RWPE2 (cell line): ENCODE data around the gene XRCC5.
"Not testable (repeated sequence)": the region's sequence is repeated elsewhere in the genome, so short reads cannot be mapped to it uniquely, and the experiment has no call there.

Experiments
- ATAC-seq: fragments of 200-7000 bp; cut with Tn5 transposase; 3 replicates; pipeline ENCODE4 v1.9.1; 2021; ENCODE audit warnings: low read depth
- DNase-seq: peaks from one replicate; pipeline ENCODE4 v3.0.0-alpha.2; 2020; ENCODE audit warnings: low spot score
- H3K27ac ChIP-seq: fragments of 450-650 bp; 2 replicates; pipeline ENCODE4 v1.5.1; 2017; ENCODE audit warnings: mild to moderate bottlenecking; ENCODE audit not compliant: poor library complexity, severe bottlenecking
- H3K27me3 ChIP-seq: fragments of 250-450 bp; sonication (Bioruptor Pico); 2 replicates; pipeline ENCODE4 v1.5.1; 2021; ENCODE audit warnings: mild to moderate bottlenecking, moderate library complexity; ENCODE audit not compliant: insufficient read depth, poor library complexity, severe bottlenecking
- H3K36me3 ChIP-seq: fragments of 250-450 bp; sonication (Bioruptor Pico); 2 replicates; pipeline ENCODE4 v1.5.1; 2020; ENCODE audit warnings: low read depth, mild to moderate bottlenecking, moderate library complexity
- H3K4me1 ChIP-seq: fragments of 250-450 bp; sonication (Bioruptor Pico); 2 replicates; pipeline ENCODE4 v1.5.1; 2021; ENCODE audit warnings: mild to moderate bottlenecking, moderate library complexity; ENCODE audit not compliant: insufficient read depth, poor library complexity, severe bottlenecking
- H3K4me3 ChIP-seq: fragments of 250-450 bp; sonication (Bioruptor Pico); 2 replicates; pipeline ENCODE4 v1.5.1; 2021; ENCODE audit warnings: mild to moderate bottlenecking, moderate library complexity; ENCODE audit not compliant: severe bottlenecking
- H3K9me3 ChIP-seq: fragments of 250-450 bp; sonication (Bioruptor Pico); 2 replicates; pipeline ENCODE4 v1.5.1; 2021; ENCODE audit warnings: mild to moderate bottlenecking, moderate library complexity; ENCODE audit not compliant: severe bottlenecking
- TF ChIP-seq, protein P1 (sequence below): fragments of 450-650 bp; IDR thresholded peaks from one replicate; pipeline ENCODE4 v1.5.1; 2017; ENCODE audit warnings: mild to moderate bottlenecking, moderate library complexity; ENCODE audit not compliant: poor library complexity, severe bottlenecking

Gene XRCC5

DNA sequence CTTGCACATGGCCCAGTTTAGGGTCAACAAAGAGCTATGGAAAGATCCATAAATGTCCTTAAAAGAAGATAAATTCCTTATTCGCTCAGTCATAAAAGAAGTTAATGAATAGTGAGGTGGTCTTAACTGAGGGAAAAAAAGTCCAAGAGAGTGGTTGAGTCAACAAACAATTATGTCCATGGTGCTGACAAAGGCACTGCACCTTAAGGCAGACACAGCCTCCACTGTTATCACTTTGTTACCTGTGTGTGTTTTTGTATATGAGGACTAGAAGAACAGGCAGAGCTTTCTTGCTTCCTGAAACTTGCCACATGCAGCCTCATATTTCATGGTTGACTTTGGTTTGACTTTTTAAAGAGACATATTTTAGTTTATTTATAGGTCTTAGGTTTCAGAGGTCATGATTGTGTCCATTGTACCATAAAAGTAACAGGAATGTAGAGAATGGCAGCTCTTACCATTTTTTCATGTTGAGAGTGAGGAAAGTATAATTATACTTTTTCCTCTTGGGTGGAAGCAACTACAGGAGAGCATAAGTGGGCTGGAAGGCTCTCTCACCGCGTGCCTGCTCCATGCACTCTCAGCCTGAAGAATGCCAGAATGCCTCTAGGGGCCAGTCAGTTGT is 93.6 kb downstream of the XRCC5 start:
- DNase-seq: no peak
- no peaks in the 10 kb centered on the region for H3K9me3 ChIP-seq
- peaks cover 99% of the 10 kb centered on the region for H3K36me3 ChIP-seq
- H3K4me3 ChIP-seq: no peak overlapping the region
- no peaks in the 10 kb centered on the region for H3K27me3 ChIP-seq
- no peak for ATAC-seq
- TF ChIP-seq, protein P1, sequence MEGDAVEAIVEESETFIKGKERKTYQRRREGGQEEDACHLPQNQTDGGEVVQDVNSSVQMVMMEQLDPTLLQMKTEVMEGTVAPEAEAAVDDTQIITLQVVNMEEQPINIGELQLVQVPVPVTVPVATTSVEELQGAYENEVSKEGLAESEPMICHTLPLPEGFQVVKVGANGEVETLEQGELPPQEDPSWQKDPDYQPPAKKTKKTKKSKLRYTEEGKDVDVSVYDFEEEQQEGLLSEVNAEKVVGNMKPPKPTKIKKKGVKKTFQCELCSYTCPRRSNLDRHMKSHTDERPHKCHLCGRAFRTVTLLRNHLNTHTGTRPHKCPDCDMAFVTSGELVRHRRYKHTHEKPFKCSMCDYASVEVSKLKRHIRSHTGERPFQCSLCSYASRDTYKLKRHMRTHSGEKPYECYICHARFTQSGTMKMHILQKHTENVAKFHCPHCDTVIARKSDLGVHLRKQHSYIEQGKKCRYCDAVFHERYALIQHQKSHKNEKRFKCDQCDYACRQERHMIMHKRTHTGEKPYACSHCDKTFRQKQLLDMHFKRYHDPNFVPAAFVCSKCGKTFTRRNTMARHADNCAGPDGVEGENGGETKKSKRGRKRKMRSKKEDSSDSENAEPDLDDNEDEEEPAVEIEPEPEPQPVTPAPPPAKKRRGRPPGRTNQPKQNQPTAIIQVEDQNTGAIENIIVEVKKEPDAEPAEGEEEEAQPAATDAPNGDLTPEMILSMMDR: no peak
- no peak overlapping the region for H3K27ac ChIP-seq
- H3K4me1 ChIP-seq: no peaks in the 10 kb centered on the region

DNA sequence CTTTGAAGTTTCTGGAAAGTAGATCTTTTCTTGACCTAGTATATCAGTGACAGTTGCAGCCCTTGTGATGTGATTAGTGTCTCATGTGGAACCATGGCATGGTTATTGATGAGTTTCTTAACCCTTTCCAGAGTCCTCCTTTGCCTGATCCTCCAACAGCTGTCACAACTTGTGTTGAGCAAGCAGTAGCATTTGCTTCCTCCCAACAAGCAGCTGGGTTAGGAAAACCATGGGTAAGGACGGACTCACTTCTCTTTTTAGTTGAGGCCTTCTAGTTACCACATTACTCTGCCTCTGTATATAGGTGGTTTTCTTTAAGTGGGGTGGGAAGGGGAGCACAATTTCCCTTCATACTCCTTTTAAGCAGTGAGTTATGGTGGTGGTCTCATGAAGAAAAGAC is 96.3 kb downstream of the XRCC5 start:
- H3K27me3 ChIP-seq: no peaks in the 10 kb centered on the region
- TF ChIP-seq, protein P1: no peak
- H3K4me3 ChIP-seq: no peak overlapping the region
- ATAC-seq (no peak), DNase-seq (no peak)
- H3K4me1 ChIP-seq: no peaks in the 10 kb centered on the region
- H3K9me3 ChIP-seq: no peaks in the 10 kb centered on the region
- peaks cover 75% of the 10 kb centered on the region for H3K36me3 ChIP-seq
- H3K27ac ChIP-seq: no peak overlapping the region

DNA sequence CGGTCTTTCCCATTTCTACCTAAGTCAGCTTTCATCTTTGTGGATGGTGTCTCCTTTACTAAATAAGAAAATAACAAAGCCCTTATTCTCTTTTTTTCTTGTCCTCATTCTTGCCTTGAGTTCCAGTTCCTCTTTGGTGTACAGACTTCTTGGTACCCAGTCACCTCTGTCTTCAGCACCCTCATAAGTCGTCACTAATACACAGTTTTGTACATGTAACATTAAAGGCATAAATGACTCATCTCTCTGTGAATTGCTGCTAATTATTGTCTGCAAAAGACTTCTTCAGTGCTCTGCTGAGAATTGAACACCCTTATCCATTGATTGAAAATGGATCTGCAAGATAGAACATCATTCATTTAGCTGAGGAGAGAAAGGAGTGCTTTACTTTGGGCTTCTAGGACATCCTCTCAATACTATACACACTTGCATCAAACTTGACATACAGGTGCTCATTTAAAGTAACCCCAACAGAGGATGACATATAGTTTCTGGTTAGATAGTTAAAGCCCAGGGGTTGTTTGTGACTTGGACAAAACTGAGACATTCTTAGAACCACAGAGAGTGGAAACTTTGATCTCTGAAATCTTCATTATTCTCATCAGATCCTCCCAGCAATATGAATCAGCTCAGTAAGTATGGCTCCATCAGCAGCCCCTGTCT is 97.0 kb downstream of the XRCC5 start:
- TF ChIP-seq, protein P1: no peak
- H3K27me3 ChIP-seq: no peaks in the 10 kb centered on the region
- DNase-seq: no peak
- H3K9me3 ChIP-seq: no peaks in the 10 kb centered on the region
- no peak overlapping the region for H3K27ac ChIP-seq
- ATAC-seq: no peak
- H3K4me1 ChIP-seq: peaks cover 3% of the 10 kb centered on the region
- no peak overlapping the region for H3K4me3 ChIP-seq
- peaks cover 69% of the 10 kb centered on the region for H3K36me3 ChIP-seq

DNA sequence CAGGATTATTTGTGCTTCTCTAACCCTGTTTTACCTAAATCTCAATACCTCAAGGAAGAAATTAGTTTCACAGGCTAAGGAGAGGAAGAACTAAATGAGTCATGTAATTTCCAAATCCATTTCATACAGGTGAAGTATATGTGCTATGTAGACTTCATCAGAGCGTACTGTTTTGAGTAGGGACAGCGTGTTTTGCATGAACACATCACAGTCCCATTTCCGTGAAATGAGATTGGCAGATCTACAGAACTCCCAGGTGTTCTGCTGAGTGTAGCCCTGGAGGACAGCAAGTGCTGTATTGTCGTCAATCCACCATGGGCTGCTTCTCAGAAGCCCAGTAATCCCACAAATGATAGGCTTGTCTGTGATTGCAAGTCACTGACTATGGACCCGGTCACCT is 97.7 kb downstream of the XRCC5 start:
- Histone ChIP-seq H3K4me3 (no peak overlapping the region), H3K27me3 (no peaks in the 10 kb centered on the region), H3K4me1 (peaks cover 3% of the 10 kb centered on the region), H3K27ac (no peak overlapping the region), H3K9me3 (no peaks in the 10 kb centered on the region), H3K36me3 (peaks cover 62% of the 10 kb centered on the region)
- ATAC-seq (no peak), DNase-seq (no peak)
- TF ChIP-seq, protein P1: no peak

DNA sequence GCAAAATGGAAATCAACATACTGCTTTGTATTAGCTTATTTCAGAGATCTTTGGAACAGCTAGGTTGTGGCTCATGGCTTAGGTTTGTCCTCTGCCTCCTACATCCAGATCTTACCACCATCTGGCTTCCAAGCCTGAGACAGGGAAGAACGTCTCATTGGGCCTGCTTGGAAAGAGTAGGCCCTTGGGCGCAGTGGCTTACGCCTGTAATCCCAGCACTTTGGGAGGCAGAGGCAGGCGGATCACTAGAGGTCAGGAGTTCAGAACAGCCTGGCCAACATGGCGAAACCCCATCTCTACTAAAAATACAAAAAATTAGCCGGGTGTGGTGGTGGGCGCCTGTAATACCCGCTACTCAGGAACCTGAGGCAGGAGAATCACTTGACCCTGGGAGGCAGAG is 99.5 kb downstream of the XRCC5 start:
- not testable (repeated sequence) for DNase-seq, H3K9me3 ChIP-seq, ATAC-seq, H3K27me3 ChIP-seq, H3K4me1 ChIP-seq, H3K27ac ChIP-seq, H3K4me3 ChIP-seq
- H3K36me3 ChIP-seq: peaks cover 44% of the 10 kb centered on the region
